ENCODE measurements around the gene CNOT2.

Gene CNOT2

DNA sequence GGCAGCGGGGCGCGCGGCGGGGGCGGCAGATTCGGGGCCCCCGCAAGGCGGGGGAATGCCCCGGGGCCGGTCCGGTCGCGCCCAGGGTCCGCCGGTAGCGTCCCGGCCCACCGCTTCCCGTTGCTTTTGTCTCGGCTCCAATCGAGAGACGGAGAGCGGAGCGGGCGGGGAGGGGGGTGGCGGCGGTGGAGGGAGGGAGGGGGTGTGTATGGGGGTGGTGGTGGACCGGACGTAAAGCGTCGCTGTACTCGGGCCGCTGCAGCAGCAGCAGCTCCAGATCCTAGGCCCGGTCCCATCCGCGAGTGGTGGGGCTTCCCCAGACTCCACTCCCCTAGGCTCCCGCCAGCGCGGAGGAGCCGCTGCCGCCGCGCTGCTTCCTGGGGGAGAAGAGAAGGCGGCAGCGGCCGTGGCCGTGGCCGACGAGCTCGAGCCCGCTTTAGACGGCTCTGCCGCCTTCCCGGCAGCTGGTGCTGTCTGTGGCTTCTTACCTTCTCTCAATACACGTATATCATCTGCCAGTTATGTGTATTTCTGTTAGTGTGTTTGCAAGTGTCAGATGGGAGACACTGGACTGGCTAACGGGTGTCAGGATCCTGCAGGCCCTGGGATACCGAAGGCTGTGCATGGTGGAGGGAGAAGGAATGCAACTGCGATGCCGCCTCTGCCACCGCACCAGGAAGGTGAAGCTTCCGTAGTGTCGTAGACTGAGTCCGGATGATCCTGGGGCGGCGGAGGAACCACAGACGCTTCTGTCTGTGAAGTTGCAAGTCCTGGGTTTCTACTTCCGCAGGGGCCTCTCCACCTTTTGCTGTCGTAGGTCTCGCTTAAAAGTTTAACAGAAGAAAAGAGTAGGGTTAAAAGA lies 508 bp downstream of the CNOT2 start:
- H3K9me3 Mint-ChIP-seq: no peaks in the 10 kb centered on the region
- ATAC-seq (ENCODE audit: low read depth) (peak; percentile 62), DNase-seq (ENCODE audit: low spot score in 2 of 2) (peak in 1 of 2 donors; percentile 21)
- H3K4me3 Mint-ChIP-seq: peak overlapping the region; percentile 100
- H3K27me3 Mint-ChIP-seq: no peaks in the 10 kb centered on the region
- H3K27ac Mint-ChIP-seq: peak overlapping the region; percentile 99
- H3K36me3 Mint-ChIP-seq: peaks cover 19% of the 10 kb centered on the region
- peaks cover 46% of the 10 kb centered on the region for H3K4me1 Mint-ChIP-seq

DNA sequence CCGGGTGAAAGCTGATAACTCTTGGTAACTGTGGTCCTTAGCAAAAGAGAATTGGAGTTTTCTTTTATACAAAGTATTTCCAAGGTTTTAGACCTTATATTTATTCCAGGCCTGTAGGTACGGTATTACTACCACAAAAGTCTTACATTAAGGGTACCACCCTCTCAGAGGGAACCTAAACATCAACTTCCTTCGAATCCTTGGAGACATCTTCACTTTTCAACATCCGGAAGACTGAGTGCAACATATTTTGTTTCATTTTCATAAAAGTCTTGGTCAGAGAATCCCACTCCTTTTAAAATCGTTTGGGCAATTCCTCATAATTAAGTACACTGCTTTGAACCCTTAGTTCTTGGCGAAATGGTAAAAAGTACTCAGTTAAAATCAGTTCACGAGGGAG lies 1.2 kb downstream of the CNOT2 start:
- no peaks in the 10 kb centered on the region for H3K27me3 Mint-ChIP-seq
- ATAC-seq (ENCODE audit: low read depth) (no peak), DNase-seq (ENCODE audit: low spot score in 2 of 2) (no peak)
- peak overlapping the region; percentile 100 for H3K4me3 Mint-ChIP-seq
- H3K4me1 Mint-ChIP-seq: peaks cover 48% of the 10 kb centered on the region
- peaks cover 19% of the 10 kb centered on the region for H3K36me3 Mint-ChIP-seq
- no peaks in the 10 kb centered on the region for H3K9me3 Mint-ChIP-seq
- peak overlapping the region; percentile 99 for H3K27ac Mint-ChIP-seq

DNA sequence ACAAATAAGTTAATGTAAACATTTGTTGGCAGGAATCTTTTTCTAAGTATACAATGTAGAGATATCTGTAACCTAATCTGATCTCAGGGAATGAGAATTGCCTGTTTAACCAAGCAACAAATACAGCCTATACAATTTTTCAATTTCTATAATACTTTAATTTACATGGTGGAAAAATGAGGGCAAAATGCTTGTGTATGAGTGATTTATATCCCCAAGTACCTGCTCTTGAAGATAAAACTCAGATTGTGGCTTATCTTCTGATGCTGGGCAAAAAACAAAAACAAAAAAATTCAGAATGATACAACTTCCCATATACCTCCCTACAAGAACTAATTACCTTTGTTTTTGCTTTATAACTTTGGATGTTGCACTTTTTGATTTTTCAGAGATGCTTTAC lies 2.2 kb downstream of the CNOT2 start:
- H3K4me1 Mint-ChIP-seq: peaks cover 48% of the 10 kb centered on the region
- no peaks in the 10 kb centered on the region for H3K27me3 Mint-ChIP-seq
- H3K9me3 Mint-ChIP-seq: no peaks in the 10 kb centered on the region
- no peak overlapping the region for H3K27ac Mint-ChIP-seq
- no peak for ATAC-seq (ENCODE audit: low read depth)
- peaks cover 11% of the 10 kb centered on the region for H3K36me3 Mint-ChIP-seq
- H3K4me3 Mint-ChIP-seq: no peak overlapping the region
- no peak for DNase-seq (ENCODE audit: low spot score in 2 of 2)

DNA sequence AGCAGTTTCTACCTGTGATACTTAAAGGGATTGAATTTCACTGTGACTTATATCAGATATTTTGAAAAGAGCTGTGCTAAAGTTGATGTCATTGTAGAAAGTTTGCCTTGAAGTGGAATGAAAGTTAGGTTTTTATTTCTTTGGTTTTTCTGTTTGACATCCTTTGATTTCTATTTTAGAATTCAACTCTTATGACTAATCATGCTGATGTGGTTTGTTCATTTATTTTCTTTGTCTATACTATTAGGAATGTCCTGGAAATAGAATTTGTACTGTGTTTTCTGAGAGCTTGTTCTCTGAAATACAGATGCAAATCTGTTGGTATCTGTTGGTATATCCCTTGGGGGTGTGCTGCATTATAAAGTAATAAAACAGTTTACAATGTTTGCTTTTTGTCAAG lies 3.3 kb downstream of the CNOT2 start:
- no peak for DNase-seq (ENCODE audit: low spot score in 2 of 2)
- Mint-ChIP-seq H3K4me3 (no peak overlapping the region), H3K27ac (peak overlapping the region; percentile 31), H3K36me3 (peaks cover 8% of the 10 kb centered on the region), H3K4me1 (peaks cover 52% of the 10 kb centered on the region), H3K9me3 (no peaks in the 10 kb centered on the region), H3K27me3 (no peaks in the 10 kb centered on the region)
- no peak for ATAC-seq (ENCODE audit: low read depth)

DNA sequence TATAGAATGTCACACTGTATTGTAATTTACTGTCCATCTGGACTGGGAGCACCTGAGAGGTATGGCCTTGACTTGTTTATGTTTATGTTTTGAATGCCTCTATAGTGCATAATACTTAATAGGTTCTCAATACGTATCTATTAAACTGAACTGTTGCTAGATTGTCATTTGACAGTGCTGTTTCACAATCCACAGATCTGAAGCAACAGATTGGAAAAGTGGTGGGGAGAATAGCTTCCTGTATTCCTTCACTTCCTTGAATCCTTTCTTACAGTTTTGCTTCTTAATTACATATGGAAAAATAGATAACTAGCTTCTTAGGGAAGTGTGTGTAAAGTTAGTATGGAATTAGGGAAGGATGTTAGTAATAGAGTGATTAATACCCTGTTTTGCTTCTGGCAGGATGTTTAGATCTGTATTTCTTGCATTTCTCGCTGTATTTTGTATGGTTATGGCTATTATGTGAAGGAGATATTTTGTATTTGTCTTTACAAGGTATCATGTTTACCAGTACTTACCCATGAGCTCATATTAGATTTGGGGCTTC lies 4.5 kb downstream of the CNOT2 start:
- Mint-ChIP-seq H3K27ac (peak overlapping the region; percentile 48), H3K36me3 (peaks cover 3% of the 10 kb centered on the region), H3K9me3 (no peaks in the 10 kb centered on the region), H3K27me3 (no peaks in the 10 kb centered on the region), H3K4me1 (peaks cover 46% of the 10 kb centered on the region), H3K4me3 (no peak overlapping the region)
- DNase-seq (ENCODE audit: low spot score in 2 of 2): no peak
- ATAC-seq (ENCODE audit: low read depth): no peak

DNA sequence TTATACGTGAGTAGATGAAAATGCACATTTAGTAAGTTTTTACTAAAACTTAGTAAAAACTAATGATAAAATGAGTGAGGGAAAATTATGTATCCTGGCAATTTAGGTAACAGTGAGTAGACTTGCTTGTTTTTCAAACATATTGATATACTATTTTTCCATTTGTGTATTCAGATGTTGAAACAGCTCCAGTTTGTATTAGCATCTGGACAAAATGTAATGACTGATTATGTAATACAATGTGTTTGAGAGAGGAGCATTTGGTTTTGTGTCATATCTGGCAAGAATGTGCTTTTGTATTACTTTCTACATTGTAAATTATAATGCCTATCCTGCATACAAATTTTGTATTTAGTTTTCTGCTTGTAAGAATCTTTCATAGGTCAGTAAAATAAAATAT lies 5.6 kb downstream of the CNOT2 start:
- ATAC-seq (ENCODE audit: low read depth): no peak
- peaks cover 3% of the 10 kb centered on the region for H3K36me3 Mint-ChIP-seq
- H3K27me3 Mint-ChIP-seq: no peaks in the 10 kb centered on the region
- no peak overlapping the region for H3K4me3 Mint-ChIP-seq
- DNase-seq (ENCODE audit: low spot score in 2 of 2): no peak
- H3K9me3 Mint-ChIP-seq: no peaks in the 10 kb centered on the region
- peak overlapping the region; percentile 31 for H3K27ac Mint-ChIP-seq
- peaks cover 53% of the 10 kb centered on the region for H3K4me1 Mint-ChIP-seq

DNA sequence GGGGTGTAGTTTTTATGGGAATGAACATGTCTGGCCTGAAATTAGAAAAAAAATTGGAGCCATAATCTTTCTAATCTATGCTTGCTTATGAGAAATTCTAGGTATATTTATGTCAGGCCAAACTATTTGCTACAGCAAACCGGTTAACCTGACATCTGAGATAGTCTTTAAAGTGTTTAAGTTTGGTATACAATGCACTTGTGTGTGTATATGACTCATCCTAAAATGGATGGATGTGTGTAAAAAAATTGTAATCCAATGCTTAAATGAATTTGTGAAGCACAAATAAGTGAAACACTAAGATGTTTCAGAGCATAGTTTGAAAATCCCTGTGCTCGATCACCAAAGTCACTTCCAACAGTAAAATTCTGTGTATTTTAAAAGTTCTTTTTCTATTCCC lies 6.7 kb downstream of the CNOT2 start:
- H3K27ac Mint-ChIP-seq: peak overlapping the region; percentile 16
- DNase-seq (ENCODE audit: low spot score in 2 of 2): no peak
- H3K4me3 Mint-ChIP-seq: no peak overlapping the region
- H3K27me3 Mint-ChIP-seq: no peaks in the 10 kb centered on the region
- no peaks in the 10 kb centered on the region for H3K9me3 Mint-ChIP-seq
- H3K4me1 Mint-ChIP-seq: peaks cover 45% of the 10 kb centered on the region
- H3K36me3 Mint-ChIP-seq: peaks cover 4% of the 10 kb centered on the region
- no peak for ATAC-seq (ENCODE audit: low read depth)

DNA sequence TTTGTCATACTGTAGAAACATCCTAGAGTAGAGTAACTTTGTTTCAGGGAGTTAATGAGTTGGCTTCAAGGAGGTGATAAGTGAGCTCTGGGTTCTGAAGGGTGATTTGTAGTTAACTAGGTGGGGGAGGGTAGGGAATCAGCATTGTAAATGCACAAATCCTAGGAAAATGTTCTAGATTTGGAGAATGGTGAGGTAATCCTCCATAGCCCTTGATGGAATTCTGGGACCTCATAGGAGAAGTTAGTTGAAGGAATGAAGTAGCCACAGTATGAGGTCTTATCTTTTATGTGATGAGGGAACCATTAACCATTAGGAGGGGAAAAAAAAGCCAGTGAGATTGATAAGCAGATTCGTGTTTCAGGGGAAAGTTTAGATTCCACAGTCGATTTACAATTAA lies 8.0 kb downstream of the CNOT2 start:
- H3K4me3 Mint-ChIP-seq: no peak overlapping the region

DNA sequence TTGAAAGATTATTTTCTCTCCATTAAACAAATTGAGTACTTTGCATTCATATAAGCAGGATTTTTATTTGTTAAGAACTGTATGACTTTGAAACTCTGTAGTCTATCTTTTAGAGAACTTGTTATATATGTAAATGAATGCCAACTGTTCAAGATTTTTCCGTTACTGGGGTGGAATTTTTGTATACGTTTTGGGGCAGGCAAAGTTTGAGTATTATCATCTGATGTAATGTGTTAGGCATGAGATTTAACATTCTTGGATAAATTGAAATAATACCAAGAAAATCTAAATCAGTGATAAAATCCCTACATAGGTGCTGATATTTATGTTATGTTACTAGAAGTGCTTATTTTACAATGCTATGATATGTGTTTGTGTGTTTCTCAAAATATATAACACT lies 8.4 kb downstream of the CNOT2 start:
- no peaks in the 10 kb centered on the region for H3K9me3 Mint-ChIP-seq
- DNase-seq (ENCODE audit: low spot score in 2 of 2): no peak
- H3K27ac Mint-ChIP-seq: peak overlapping the region; percentile 9
- no peak overlapping the region for H3K4me3 Mint-ChIP-seq
- H3K4me1 Mint-ChIP-seq: peaks cover 42% of the 10 kb centered on the region
- no peaks in the 10 kb centered on the region for H3K27me3 Mint-ChIP-seq
- H3K36me3 Mint-ChIP-seq: peaks cover 5% of the 10 kb centered on the region
- ATAC-seq (ENCODE audit: low read depth): no peak

More for the DNA sequence above, 8.0 kb downstream of the CNOT2 start:
- H3K27me3 Mint-ChIP-seq: no peaks in the 10 kb centered on the region
- DNase-seq (ENCODE audit: low spot score in 2 of 2): no peak
- peaks cover 5% of the 10 kb centered on the region for H3K36me3 Mint-ChIP-seq
- H3K4me1 Mint-ChIP-seq: peaks cover 45% of the 10 kb centered on the region
- ATAC-seq (ENCODE audit: low read depth): no peak
- H3K9me3 Mint-ChIP-seq: no peaks in the 10 kb centered on the region
- H3K27ac Mint-ChIP-seq: peak overlapping the region; percentile 9

DNA sequence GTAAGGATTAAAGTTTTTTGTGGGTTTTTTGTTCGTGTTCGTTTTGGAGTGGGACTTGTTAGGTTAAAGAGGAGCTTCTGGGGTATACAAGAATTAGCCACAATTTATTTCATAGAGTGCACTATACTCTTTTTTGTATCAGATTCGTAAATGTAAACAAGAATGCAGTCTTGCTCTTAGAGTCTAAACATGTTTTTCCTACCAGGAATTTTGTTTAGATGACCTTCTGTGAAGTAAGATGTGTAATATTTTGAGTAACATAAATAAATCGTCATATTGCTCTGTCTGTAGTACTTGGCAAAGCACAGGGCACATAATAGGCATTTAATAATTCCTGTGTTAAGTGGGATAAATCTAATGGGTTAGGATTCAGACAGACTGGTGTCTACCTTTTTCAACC lies 9.6 kb downstream of the CNOT2 start:
- no peak for ATAC-seq (ENCODE audit: low read depth)
- DNase-seq (ENCODE audit: low spot score in 2 of 2): no peak
- Mint-ChIP-seq H3K4me1 (peaks cover 38% of the 10 kb centered on the region), H3K9me3 (no peaks in the 10 kb centered on the region), H3K27me3 (no peaks in the 10 kb centered on the region), H3K36me3 (peaks cover 1% of the 10 kb centered on the region), H3K27ac (no peak overlapping the region), H3K4me3 (no peak overlapping the region)

DNA sequence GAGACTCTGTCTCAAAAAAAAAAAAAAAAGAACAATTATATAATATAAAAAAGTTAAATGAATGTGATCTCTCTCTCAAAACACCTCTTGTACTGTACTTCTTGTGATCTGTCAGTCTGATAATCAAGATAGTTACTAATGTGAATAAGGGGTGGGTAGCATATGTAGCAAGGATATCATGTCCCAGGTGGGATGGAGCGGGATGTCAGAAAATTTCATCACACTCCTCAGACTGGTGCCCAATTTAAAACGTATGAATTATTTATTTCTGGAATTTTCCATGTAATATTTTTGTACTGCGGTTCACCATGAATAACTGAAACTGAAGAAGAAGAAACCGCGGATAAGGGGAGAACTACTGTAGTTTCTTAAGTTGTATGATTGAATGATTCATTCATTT lies 11.0 kb downstream of the CNOT2 start:
- Mint-ChIP-seq H3K4me3 (no peak overlapping the region), H3K27ac (no peak overlapping the region)

DNA sequence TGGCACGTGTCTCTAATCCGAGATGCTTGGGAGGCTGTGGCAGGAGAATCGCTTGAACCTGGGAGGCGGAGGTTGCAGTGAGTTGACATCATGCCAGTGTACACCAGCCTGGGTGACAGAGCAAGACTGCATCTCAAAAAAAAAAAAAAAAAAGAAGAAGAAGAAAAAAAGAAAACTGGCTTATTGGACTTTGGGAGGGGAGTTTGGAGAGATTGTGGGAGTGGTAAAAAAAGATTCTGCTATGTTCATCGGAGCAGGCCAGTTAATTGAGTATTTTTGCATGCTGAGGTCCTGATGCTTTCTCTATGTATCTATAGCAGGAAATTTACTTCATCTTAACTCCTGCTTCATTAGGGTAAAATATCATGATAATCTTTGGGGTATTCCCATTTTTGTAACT lies 11.6 kb downstream of the CNOT2 start:
- no peaks in the 10 kb centered on the region for H3K9me3 Mint-ChIP-seq
- ATAC-seq (ENCODE audit: low read depth): no peak
- peak overlapping the region; percentile 28 for H3K27ac Mint-ChIP-seq
- peaks cover 36% of the 10 kb centered on the region for H3K4me1 Mint-ChIP-seq
- H3K27me3 Mint-ChIP-seq: no peaks in the 10 kb centered on the region
- DNase-seq (ENCODE audit: low spot score in 2 of 2): no peak
- H3K4me3 Mint-ChIP-seq: no peak overlapping the region
- peaks cover 1% of the 10 kb centered on the region for H3K36me3 Mint-ChIP-seq

More for the DNA sequence above, 11.0 kb downstream of the CNOT2 start:
- H3K36me3 Mint-ChIP-seq: peaks cover 1% of the 10 kb centered on the region
- no peak for ATAC-seq (ENCODE audit: low read depth)
- no peaks in the 10 kb centered on the region for H3K27me3 Mint-ChIP-seq
- peaks cover 32% of the 10 kb centered on the region for H3K4me1 Mint-ChIP-seq
- H3K9me3 Mint-ChIP-seq: no peaks in the 10 kb centered on the region
- no peak for DNase-seq (ENCODE audit: low spot score in 2 of 2)

DNA sequence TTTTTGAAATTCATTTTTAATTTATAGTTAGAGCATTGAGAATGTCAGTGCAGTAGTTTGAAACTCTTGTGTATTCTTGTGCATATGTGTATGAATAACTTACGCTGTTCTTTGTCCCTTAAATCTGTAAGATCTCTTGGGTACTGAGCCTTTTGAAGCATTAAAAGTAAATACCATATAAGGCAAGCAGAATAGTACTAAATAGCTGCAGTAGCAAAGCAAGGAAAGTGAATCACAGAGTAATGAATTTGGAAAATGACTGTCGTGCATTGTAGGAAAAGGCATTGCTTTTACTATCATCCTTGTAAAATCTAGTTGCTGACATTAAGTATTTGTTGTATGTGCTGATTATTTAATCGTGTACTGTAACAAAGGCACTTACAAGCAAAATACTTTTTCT lies 12.1 kb downstream of the CNOT2 start:
- peak overlapping the region; percentile 28 for H3K27ac Mint-ChIP-seq
- peaks cover 36% of the 10 kb centered on the region for H3K4me1 Mint-ChIP-seq
- no peak for DNase-seq (ENCODE audit: low spot score in 2 of 2)
- no peaks in the 10 kb centered on the region for H3K9me3 Mint-ChIP-seq
- H3K36me3 Mint-ChIP-seq: peaks cover 1% of the 10 kb centered on the region
- H3K27me3 Mint-ChIP-seq: no peaks in the 10 kb centered on the region
- no peak for ATAC-seq (ENCODE audit: low read depth)
- no peak overlapping the region for H3K4me3 Mint-ChIP-seq

DNA sequence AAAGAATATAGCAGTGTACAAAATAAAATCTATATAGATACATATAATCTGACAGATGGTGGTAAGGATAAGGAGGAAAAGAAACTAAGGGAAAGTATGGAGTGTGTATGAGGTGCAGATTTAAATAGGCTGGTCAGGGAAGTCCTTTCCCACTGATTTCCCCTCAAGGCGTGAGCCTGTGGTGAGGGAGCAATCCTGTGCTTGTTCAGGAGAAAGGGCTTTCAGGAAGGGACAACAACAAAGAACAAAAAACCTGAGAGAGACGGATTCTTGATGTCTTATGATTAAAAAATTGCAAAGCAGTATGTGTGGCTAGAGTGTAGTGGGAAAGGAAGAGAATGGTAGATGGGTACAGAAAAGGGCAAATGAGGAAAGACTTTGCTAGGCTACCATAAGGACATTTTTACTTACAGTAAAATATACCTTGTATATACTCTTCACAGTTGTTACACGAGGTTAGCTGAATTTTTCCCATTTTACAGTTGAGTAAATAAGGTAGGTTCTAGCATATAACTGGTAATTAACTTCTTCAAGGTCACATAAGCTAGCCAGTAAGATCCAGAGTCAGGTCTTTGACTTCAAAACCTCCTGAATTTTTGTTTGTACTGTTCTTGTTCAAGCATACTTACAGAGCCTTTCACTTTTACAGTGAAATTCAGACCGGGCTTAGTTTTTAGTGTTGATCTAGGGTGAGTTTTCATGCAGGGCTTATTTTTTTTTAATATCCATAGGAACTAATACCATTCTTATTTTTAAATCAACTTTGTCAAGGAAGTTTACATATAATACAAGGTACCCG lies 15.6 kb downstream of the CNOT2 start:
- no peak for DNase-seq (ENCODE audit: low spot score in 2 of 2)
- peak overlapping the region; percentile 79 for H3K27ac Mint-ChIP-seq
- ATAC-seq (ENCODE audit: low read depth): no peak
- no peak overlapping the region for H3K4me3 Mint-ChIP-seq
- no peaks in the 10 kb centered on the region for H3K27me3 Mint-ChIP-seq
- H3K9me3 Mint-ChIP-seq: no peaks in the 10 kb centered on the region
- peaks cover 10% of the 10 kb centered on the region for H3K36me3 Mint-ChIP-seq
- H3K4me1 Mint-ChIP-seq: peaks cover 31% of the 10 kb centered on the region
